Activated CD4-positive, alpha-beta T cell treated with anti-CD3 and anti-CD28 coated beads, Interleukin-2, Interleukin-4, amounts not matched to agents 100 ng/mL and 50 ng/mL, durations not matched to agents 16 hours and 8 hours (primary cell): ENCODE results near the gene FBXO17.
"Not testable (repeated sequence)": the region's sequence is repeated elsewhere in the genome, so short reads cannot be mapped to it uniquely, and the experiment has no call there.

Experiments
- DNase-seq: peaks from one replicate; pipeline ENCODE4 v3.0.0-alpha.2; 2020; ENCODE audit warnings: low spot score

Gene FBXO17

DNA sequence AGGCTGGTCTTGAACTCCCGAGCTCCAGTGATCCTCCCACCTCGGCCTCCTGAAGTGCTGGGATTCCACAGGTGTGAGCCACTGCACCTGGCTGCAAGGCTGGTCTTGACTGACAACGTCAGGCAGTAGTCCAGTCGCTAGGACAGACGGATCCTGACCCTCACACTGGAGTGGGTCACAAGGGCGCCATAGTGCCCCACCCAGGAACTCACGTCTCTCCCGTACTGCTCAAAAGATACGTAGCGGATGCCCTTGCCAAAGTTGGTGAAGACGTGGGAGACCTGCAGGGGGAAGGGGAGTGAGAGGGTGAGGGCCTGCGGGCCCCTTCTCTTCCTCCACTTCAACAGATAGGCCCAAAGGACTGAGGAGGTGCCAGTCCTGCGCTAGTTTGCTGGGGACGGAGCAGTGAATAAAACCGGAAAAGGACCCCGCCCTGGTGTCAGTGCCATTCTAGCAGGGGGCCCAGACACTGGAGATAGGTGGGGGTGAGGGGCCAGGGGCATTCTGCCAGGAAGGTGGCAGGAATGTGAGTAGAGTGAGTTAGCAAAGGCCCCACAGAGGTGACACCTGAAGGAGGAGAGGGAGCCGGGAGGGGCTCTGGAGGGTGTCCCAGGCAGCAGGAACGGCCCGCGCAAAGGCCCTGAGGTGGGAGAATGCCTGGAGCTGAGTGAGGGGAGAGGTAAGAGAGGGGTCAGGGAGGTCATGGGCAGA lies 32.9 kb downstream of the FBXO17 start:
- no peak for DNase-seq

GRCh38 chr19:38941979-38942378 lies 33.6 kb downstream of the FBXO17 start:
- DNase-seq, result no peak

GRCh38 chr19:38941466-38941865 lies 34.1 kb downstream of the FBXO17 start:
- not testable (repeated sequence) for DNase-seq

GRCh38 chr19:38939957-38940356 lies 35.6 kb downstream of the FBXO17 start:
- DNase-seq, result no peak

GRCh38 chr19:38933544-38933943 lies 42.0 kb downstream of the FBXO17 start:
- DNase-seq, result no peak

GRCh38 chr19:38932425-38933179 lies 42.9 kb downstream of the FBXO17 start:
- peak; percentile 62 for DNase-seq

GRCh38 chr19:38931521-38931793 lies 44.1 kb downstream of the FBXO17 start:
- DNase-seq, result no peak

DNA sequence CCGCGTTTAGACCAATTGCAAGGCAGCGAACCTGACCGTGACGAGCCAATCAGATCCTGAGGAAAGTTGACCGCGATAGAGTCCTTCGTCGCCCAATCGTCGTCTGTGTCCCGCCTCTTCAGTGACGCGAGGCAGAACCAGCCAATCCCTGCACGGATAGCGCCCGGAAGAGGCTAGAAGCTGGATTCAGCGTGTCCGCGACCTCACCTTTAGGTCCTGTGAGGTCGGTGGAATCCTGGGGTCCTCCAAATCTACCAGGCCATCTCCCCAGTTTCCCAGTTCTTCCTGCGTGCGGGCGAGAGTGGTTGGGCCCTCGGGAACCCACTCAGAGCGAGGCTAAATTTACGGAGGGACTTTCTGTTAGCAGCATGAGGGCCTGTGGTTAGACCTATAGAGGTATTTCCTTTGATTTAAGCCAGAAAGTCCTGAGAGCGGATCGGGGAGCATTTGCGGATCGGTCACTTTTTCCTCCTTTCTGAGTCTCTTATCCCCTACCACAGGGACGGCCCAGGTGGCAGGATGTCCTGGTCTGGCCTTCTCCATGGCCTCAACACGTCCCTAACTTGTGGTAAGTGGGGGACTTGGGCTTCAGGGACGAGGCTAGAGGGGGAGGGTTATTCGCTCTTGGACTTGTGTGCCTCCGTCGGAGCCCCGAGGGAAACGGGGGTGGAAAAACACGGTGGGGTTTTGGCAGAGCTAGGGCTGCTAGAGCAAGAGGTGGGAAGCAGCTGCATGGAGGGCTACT lies 44.6 kb downstream of the FBXO17 start, which contains the start of gene MRPS12:
Gene MRPS12 (plus strand): TSS at position 169 of the 745 bp plus-strand sequence. CDS start 351 bp downstream, at position 520.
- peak; percentile 100 for DNase-seq

- peak; percentile 95 for DNase-seq
Observed at GRCh38 chr19:38929929-38930775, 45.4 kb downstream of the FBXO17 start, which contains the start of gene SARS2. SARS2 (minus strand) TSS chr19:38930763; CDS start chr19:38930736, 27 bp downstream.

GRCh38 chr19:38928391-38929001 lies 47.0 kb downstream of the FBXO17 start:
- no peak for DNase-seq

DNA sequence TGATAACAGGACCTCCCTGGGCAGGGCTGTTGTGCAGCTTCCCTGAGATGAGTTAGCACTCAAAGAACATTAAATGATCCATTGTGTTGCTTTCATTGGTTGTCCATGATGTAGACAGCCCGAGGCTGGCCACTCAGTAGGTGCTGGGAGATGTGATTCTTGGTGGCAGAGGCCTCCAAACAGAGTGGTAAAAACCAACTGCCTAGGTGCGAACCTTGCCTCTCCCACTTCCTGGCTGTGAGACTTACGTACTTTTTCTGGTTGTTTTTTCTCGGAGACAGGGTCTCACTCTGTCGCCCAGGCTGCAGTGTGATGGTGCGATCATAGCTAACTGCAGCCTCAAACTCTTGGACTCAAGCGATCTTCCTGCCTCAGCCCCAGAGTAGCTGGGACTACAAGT lies 51.2 kb downstream of the FBXO17 start:
- no peak for DNase-seq

- no peak for DNase-seq
Observed at GRCh38 chr19:38922482-38922881, 53.1 kb downstream of the FBXO17 start.

- DNase-seq, result no peak
Observed at GRCh38 chr19:38921420-38922274, 53.9 kb downstream of the FBXO17 start.

DNA sequence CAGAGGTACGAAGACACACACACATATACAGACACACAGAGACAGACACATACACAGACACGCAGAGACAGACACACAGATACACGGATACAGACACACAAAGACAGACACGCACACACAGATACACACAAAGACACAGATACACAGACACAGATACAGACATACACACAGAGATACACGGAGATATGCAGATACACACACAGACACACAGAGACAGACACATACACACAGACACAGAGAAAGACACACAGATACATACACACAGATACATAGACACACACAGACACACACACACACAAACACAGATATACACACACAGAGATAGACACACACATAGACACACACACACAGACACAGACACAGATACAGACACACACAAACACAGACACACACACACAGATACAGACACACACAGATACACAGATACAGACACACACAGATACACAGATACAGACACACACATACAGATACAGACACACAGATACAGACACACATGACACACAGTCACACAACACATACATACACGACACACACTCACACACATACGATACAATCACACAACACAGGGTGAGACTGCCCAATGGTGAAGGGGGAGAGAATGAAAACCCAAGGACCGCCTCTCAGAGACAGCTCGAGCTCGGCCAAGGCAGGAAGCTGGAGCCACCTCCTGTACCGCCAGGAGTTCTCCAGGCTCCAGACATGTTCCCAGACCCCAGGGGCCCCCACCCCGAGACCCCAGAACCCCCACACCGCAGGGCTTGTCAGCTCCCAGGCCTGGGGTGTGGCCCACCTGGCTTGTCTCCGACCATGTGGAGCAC lies 54.7 kb downstream of the FBXO17 start:
- DNase-seq, result no peak

DNA sequence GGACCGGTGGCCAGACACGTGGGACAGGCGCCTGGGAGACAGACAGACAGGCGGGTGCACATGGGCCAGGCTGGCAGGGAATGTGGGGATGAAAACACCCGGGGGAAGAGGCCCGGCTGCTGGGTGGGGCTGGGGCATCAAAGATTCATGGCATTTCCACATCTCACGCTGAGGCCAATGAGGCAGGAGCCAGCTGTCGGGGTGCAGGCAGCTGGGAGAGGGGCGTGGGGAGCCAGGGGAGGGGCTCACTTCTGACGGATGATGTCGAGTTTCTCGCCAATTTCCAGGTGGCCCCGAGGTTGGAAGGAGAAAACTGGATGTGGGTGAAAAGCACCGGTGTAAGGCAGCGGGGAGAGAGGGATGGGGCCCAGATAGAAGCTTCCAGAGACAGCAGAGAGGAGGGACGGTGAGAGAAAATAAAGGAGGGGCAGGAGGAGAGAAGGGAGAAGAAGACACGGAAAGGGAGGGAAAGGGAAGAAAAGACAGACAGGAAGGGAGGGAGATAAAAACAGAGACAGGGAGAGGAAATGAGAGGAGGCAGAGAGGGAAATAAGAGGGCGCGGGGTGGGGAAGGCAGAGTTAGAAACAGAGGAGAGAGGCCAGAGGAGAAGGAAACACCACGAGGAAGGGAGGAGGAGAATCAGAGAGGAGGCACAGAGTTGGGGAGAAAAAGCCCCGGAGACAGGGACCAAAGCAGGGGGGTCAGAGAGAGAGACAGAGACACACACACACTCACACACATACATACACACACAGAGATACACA lies 55.5 kb downstream of the FBXO17 start:
- no peak for DNase-seq

GRCh38 chr19:38918526-38918925 lies 57.0 kb downstream of the FBXO17 start:
- no peak for DNase-seq

DNA sequence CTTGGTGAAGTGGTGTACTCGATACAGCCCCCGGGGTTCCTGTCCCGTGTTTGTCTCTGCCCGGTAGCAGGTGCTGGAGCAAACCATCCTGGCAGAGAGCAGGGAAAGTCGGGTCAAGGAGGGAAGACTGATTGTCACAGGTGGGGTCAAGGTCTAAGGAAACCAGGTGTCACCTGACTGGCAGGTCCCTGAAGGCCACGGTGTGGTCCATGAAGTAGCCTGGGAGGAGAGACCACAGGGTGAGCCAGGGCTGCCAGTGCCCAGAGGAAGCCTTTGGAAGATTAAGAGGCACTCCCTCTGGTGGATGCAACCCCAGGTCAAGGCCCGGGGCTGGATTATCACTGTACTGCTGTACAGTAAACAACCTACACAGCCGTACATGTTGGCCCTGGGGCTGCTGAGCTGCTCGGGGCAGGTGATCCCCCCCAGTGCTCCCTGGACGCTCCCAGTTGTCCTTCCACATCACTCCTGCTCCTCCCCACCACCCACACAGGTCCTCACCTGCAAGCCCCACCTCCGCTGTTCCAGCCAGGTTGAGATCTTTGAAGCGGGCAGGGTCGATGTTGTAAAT lies 57.5 kb downstream of the FBXO17 start:
- DNase-seq, result no peak

DNA sequence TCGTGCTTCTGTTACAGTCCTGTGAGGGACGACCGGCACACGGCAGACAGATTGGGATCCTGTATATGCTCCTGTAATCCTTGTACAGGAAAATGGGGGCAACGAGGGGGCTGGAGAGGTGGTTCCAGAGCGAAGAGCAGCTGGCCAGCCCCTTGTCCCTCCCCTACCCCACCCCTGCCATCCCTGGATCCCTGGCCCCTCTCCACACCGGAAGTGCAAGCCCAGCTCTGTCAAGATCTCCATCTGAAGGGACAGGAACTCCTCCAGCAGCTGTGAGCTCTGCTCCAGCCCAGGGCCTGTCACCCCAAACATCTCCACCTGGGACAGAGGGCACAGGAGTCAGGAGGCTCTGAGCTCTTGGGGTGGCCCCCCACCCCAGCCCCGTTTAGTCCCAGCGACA lies 58.0 kb downstream of the FBXO17 start:
- DNase-seq, result no peak
